ENCODE measurements around the gene LGALS8.

- TF ChIP-seq EZH2phosphoT487 (IDR thresholded peaks at IDR 0.05; ENCODE audit: borderline replicate concordance), result no peak
- TF ChIP-seq CTCF (conservative IDR thresholded peaks at IDR 0.05; ENCODE audit: low read length), result no peak
Measured at GRCh38 chr1:236522937-236523703, 662 bp upstream of the LGALS8 start.

All from Loucy (cell line).